Vagina (tissue), 2 donors: Measurements from ENCODE around the gene ZMYM5.
"Not testable (repeated sequence)": the region's sequence is repeated elsewhere in the genome, so short reads cannot be mapped to it uniquely, and the experiment has no call there.

Experiments
- POLR2A ChIP-seq, 2 donors: fragments of 450-650 bp; IDR thresholded peaks; one replicate each; pipeline ENCODE4 v1.6.1; 2017; ENCODE audit warnings: antibody characterized with exemption in 2 of 2, mild to moderate bottlenecking in 2 of 2, moderate library complexity in 2 of 2
- TF ChIP-seq, protein P1 (sequence below), 3 experiments: fragments of 450-650 bp in 2 of 3; fragments of 200-600 bp in 1 of 3; sonication (generic) in 1 of 3; IDR thresholded peaks; one replicate each; pipeline ENCODE4 v1.5.1; 2017 to 2019; ENCODE audit warnings: antibody characterized with exemption in 3 of 3, mild to moderate bottlenecking in 2 of 3, moderate library complexity in 2 of 3

GRCh38 chr13:19780753-19781418, 82.6 kb downstream of the ZMYM5 start:
- TF ChIP-seq, protein P1, sequence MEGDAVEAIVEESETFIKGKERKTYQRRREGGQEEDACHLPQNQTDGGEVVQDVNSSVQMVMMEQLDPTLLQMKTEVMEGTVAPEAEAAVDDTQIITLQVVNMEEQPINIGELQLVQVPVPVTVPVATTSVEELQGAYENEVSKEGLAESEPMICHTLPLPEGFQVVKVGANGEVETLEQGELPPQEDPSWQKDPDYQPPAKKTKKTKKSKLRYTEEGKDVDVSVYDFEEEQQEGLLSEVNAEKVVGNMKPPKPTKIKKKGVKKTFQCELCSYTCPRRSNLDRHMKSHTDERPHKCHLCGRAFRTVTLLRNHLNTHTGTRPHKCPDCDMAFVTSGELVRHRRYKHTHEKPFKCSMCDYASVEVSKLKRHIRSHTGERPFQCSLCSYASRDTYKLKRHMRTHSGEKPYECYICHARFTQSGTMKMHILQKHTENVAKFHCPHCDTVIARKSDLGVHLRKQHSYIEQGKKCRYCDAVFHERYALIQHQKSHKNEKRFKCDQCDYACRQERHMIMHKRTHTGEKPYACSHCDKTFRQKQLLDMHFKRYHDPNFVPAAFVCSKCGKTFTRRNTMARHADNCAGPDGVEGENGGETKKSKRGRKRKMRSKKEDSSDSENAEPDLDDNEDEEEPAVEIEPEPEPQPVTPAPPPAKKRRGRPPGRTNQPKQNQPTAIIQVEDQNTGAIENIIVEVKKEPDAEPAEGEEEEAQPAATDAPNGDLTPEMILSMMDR (IDR thresholded peaks at IDR 0.05): not testable (repeated sequence)
- TF ChIP-seq POLR2A (IDR thresholded peaks at IDR 0.05): not testable (repeated sequence)
